ENCODE data around the gene SH2D3C. TPM values are rescaled to one million over a fixed set of nuclear protein-coding genes. Genes with fewer than 3 reads are reported as not detected.

Gene SH2D3C
- total and polyA plus RNA-seq, 10 of the 15 experiments (the other 5 are each of a cell fraction or from before 2014, with no cell fraction given): 1.2 to 23.5 (median 16.2) TPM

DNA sequence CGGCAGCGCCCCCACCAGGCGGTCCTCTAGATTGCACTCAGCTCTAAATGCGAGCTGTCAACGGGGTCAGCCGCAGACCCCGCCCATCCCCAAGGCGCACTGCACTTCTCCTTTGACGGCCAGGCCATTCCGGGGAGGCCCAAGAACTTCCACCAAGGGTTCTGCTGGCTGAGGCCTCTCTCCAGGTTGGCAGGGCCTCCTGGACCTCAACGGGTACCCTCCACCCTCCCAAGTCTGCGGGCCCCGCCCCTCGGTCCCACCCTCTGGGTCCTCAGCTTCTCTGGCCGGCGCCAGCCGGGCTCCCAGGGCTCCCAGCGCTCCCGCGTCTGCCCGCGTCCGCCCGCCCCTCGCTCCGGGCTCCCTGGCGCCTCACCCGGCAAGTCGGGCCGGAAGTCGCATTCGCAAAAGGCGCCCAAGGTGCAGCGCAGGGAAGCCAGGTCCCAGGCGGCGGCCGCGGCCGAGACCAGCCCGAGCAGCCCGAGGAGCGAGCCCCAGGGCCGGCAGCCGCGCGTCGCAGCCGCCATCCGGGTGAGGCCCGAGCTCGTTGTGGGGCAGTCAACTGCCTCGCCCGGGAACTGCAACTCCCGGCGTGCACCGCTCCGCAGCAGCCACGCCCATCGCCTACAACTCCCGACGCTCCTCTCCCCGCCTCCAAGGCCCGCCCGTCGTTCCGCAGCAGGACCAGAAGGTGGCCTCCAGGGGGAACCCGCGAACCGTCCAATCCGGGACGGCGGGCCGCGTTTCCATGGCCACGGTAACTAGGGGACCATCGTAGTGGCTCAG lies 43.5 kb downstream of the SH2D3C start, which contains the start of gene TOR2A (continued):
- TF ChIP-seq IKZF1 (conservative IDR thresholded peaks at IDR 0.05): peak; percentile 98
- no peak for TF ChIP-seq HDAC6 (IDR thresholded peaks at IDR 0.05; ENCODE audit: unreplicated experiment)
- TF ChIP-seq SREBF1 (IDR thresholded peaks at IDR 0.05; ENCODE audit: low read length): peak; percentile 53; the same call in 1 of the 2 replicates
- TF ChIP-seq YBX1 (IDR thresholded peaks at IDR 0.05): no peak
- TF ChIP-seq ELK1 (IDR thresholded peaks at IDR 0.05; ENCODE audit: low read depth, low read length): peak; percentile 75; the same call in 1 of the 2 replicates
- TF ChIP-seq EZH2 (IDR thresholded peaks at IDR 0.05; ENCODE audit: borderline replicate concordance, control insufficient read depth, low read depth, low read length): no peak
- peak; percentile 88 for TF ChIP-seq GATAD2B (conservative IDR thresholded peaks at IDR 0.05; ENCODE audit: low read depth)
- TF ChIP-seq SIX5 (IDR thresholded peaks at IDR 0.05; ENCODE audit: low read depth, low read length, severe bottlenecking): peak; percentile 94
- 0 out of 2 replicates have a peak, but pooled peaks have one; percentile 33 for TF ChIP-seq FOXK2 (IDR thresholded peaks at IDR 0.05)
- no peak for TF ChIP-seq ZZZ3 (IDR thresholded peaks at IDR 0.05; ENCODE audit: control insufficient read depth, insufficient read length, low read depth)
- TF ChIP-seq ASH2L (IDR thresholded peaks at IDR 0.05; ENCODE audit: borderline replicate concordance, low read depth): no peak
- TF ChIP-seq SMC3 (IDR thresholded peaks at IDR 0.05; ENCODE audit: borderline replicate concordance, low read length): peak; percentile 97
- no peak for TF ChIP-seq MTA2 (IDR thresholded peaks at IDR 0.05; ENCODE audit: low read depth)
- TF ChIP-seq NR2F1 (conservative IDR thresholded peaks at IDR 0.05): peak; percentile 66
- peak; percentile 98 for TF ChIP-seq MXI1 (IDR thresholded peaks at IDR 0.05; ENCODE audit: low read depth, low read length)
- TF ChIP-seq PBX3 (IDR thresholded peaks at IDR 0.05; ENCODE audit: insufficient replicate concordance, low read depth, low read length): no peak
- TF ChIP-seq YY1 (IDR thresholded peaks at IDR 0.05; ENCODE audit: low read depth, low read length): peak; percentile 83
- peak; percentile 96 for TF ChIP-seq RAD21 (IDR thresholded peaks at IDR 0.05; ENCODE audit: insufficient read depth, low read depth, low read length)
- peak; percentile 91; the same call in 1 of the 2 replicates for TF ChIP-seq RCOR1 (conservative IDR thresholded peaks at IDR 0.05; ENCODE audit: low read depth, low read length)
- no peak for TF ChIP-seq TCF12 (IDR thresholded peaks at IDR 0.05; ENCODE audit: low read depth, low read length)
- peak; percentile 92 for TF ChIP-seq SP1 (IDR thresholded peaks at IDR 0.05; ENCODE audit: low read depth, low read length)
- no peak for TF ChIP-seq E2F4 (IDR thresholded peaks at IDR 0.05; ENCODE audit: low read depth, low read length)
- TF ChIP-seq ETV6 (conservative IDR thresholded peaks at IDR 0.05 in 1 of 2, IDR thresholded peaks at IDR 0.05 in 1 of 2; ENCODE audit: borderline replicate concordance in 1 of 2, low read depth in 1 of 2): no peak
- TF ChIP-seq POLR2AphosphoS5 (IDR thresholded peaks at IDR 0.05; ENCODE audit: low read length): peak; percentile 64
- TF ChIP-seq BHLHE40 (IDR thresholded peaks at IDR 0.05; ENCODE audit: borderline replicate concordance in 1 of 2, low read depth in 2 of 2, low read length in 1 of 2): peak; percentile 66; a peak in 3 of 4 replicates
- TF ChIP-seq CHD2 (IDR thresholded peaks at IDR 0.05; ENCODE audit: borderline replicate concordance, low read depth, low read length): peak; percentile 88
- no peak for TF ChIP-seq NFXL1 (IDR thresholded peaks at IDR 0.05; ENCODE audit: borderline replicate concordance)
- peak; percentile 96 for TF ChIP-seq HCFC1 (IDR thresholded peaks at IDR 0.05; ENCODE audit: low read length)

Measured in GM12878 (cell line).